ENCODE results near the gene BCR. TPM values are rescaled to one million over a fixed set of nuclear protein-coding genes. Genes with fewer than 3 reads are reported as not detected.

BCR gene
- total and polyA plus RNA-seq, 2 experiments from 2014 or later = 38.8 to 42.2 TPM

GRCh38 chr22:23289130-23289503, 108.8 kb downstream of the BCR start:
- WGBS (ENCODE audit: low lambda C conversion rate, missing lambda C conversion rate) = 83% methylated on average over 5 of the region's 5 CpGs
- Histone ChIP-seq H3K27ac (peak overlapping the region; percentile 72), H3K4me1 (ENCODE audit: insufficient read depth) (peaks cover 8% of the 10 kb centered on the region)

GRCh38 chr22:23289851-23290724, 109.8 kb downstream of the BCR start:
- H3K9me3 ChIP-seq (ENCODE audit: low read depth) = no peaks in the 10 kb centered on the region
- H3K79me2 ChIP-seq = no peaks in the 10 kb centered on the region
- H3K36me3 ChIP-seq (replicated peaks; ENCODE audit: insufficient read depth, low read depth) = no peaks in the 10 kb centered on the region
- peak overlapping the region; percentile 72 for H3K27ac ChIP-seq
- no peaks in the 10 kb centered on the region for H4K20me1 ChIP-seq (ENCODE audit: insufficient read depth, poor library complexity, severe bottlenecking)
- no peak overlapping the region for H3K4me3 ChIP-seq
- TF ChIP-seq EZH2 (IDR thresholded peaks at IDR 0.05; ENCODE audit: borderline replicate concordance) (no peak), CTCF (IDR thresholded peaks at IDR 0.05; ENCODE audit: poor library complexity) (peak; percentile 75)
- WGBS (ENCODE audit: low lambda C conversion rate, missing lambda C conversion rate) = 67% methylated on average over 18 of the region's 18 CpGs
- no peaks in the 10 kb centered on the region for H3K9me2 ChIP-seq (replicated peaks; ENCODE audit: insufficient read depth)
- peaks cover 8% of the 10 kb centered on the region for H3K4me1 ChIP-seq (ENCODE audit: insufficient read depth)
- H2AFZ ChIP-seq = no peak overlapping the region
- peak; percentile 66 for DNase-seq (ENCODE audit: low spot score)
- H3K4me2 ChIP-seq = no peak overlapping the region
- no peaks in the 10 kb centered on the region for H3K27me3 ChIP-seq

More at GRCh38 chr22:23289130-23289503, 108.8 kb downstream of the BCR start:
- no peak overlapping the region for H3K4me3 ChIP-seq
- TF ChIP-seq EZH2 (IDR thresholded peaks at IDR 0.05; ENCODE audit: borderline replicate concordance) (no peak), EZH2phosphoT487 (IDR thresholded peaks at IDR 0.05; ENCODE audit: low read depth, severe bottlenecking, unreplicated experiment) (no peak), CTCF (IDR thresholded peaks at IDR 0.05; ENCODE audit: poor library complexity) (no peak)
- no peak overlapping the region for H2AFZ ChIP-seq
- no peaks in the 10 kb centered on the region for H3K9me2 ChIP-seq (replicated peaks; ENCODE audit: insufficient read depth)
- H3K9me3 ChIP-seq (ENCODE audit: low read depth) = no peaks in the 10 kb centered on the region
- H3K79me2 ChIP-seq = no peaks in the 10 kb centered on the region
- no peak overlapping the region for H3K4me2 ChIP-seq
- H3K27me3 ChIP-seq = no peaks in the 10 kb centered on the region
- no peaks in the 10 kb centered on the region for H3K36me3 ChIP-seq (replicated peaks; ENCODE audit: insufficient read depth, low read depth)
- no peak for DNase-seq (ENCODE audit: low spot score)
- H4K20me1 ChIP-seq (ENCODE audit: insufficient read depth, poor library complexity, severe bottlenecking) = no peaks in the 10 kb centered on the region

GRCh38 chr22:23291806-23292452, 111.6 kb downstream of the BCR start:
- Histone ChIP-seq H3K27me3 (no peaks in the 10 kb centered on the region), H3K36me3 (replicated peaks; ENCODE audit: insufficient read depth, low read depth) (no peaks in the 10 kb centered on the region), H2AFZ (no peak overlapping the region), H3K27ac (no peak overlapping the region), H3K9me2 (replicated peaks; ENCODE audit: insufficient read depth) (no peaks in the 10 kb centered on the region), H3K9me3 (ENCODE audit: low read depth) (no peaks in the 10 kb centered on the region), H3K4me3 (no peak overlapping the region), H3K79me2 (no peaks in the 10 kb centered on the region), H3K4me1 (ENCODE audit: insufficient read depth) (peaks cover 8% of the 10 kb centered on the region), H3K4me2 (no peak overlapping the region), H4K20me1 (ENCODE audit: insufficient read depth, poor library complexity, severe bottlenecking) (no peaks in the 10 kb centered on the region)
- DNase-seq (ENCODE audit: low spot score) = no peak
- 97% methylated on average over 12 of the region's 13 CpGs for WGBS (ENCODE audit: low lambda C conversion rate, missing lambda C conversion rate)
- TF ChIP-seq EZH2phosphoT487 (IDR thresholded peaks at IDR 0.05; ENCODE audit: low read depth, severe bottlenecking, unreplicated experiment) = no peak
- no peak for TF ChIP-seq CTCF (IDR thresholded peaks at IDR 0.05; ENCODE audit: poor library complexity)
- TF ChIP-seq EZH2 (IDR thresholded peaks at IDR 0.05; ENCODE audit: borderline replicate concordance) = no peak

All from hepatocyte (in vitro differentiated cells).